GM21619 (cell line): ENCODE results near the gene TCF7L2.

ENCODE experiments used
- ATAC-seq: cut with Tn5 transposase; IDR thresholded peaks from one replicate; pipeline ENCODE4 v1.9.1; 2021; ENCODE audit not compliant: unreplicated experiment

The TCF7L2 gene

GRCh38 chr10:112946649-112947048, 3.4 kb upstream of the TCF7L2 start:
- no peak for ATAC-seq

GRCh38 chr10:112948196-112948595, 1.9 kb upstream of the TCF7L2 start:
- no peak for ATAC-seq

GRCh38 chr10:112949143-112949823, 764 bp upstream of the TCF7L2 start:
- ATAC-seq: no peak

- ATAC-seq: no peak
Measured at GRCh38 chr10:112950714-112951358, 789 bp downstream of the TCF7L2 start.

- ATAC-seq: no peak
Measured at GRCh38 chr10:112951359-112952281, 1.6 kb downstream of the TCF7L2 start.

- no peak for ATAC-seq
Measured at GRCh38 chr10:112952282-112953173, 2.5 kb downstream of the TCF7L2 start.

GRCh38 chr10:112953174-112954159, 3.4 kb downstream of the TCF7L2 start:
- ATAC-seq: no peak

- ATAC-seq: no peak
Measured at GRCh38 chr10:112954974-112955581, 5.0 kb downstream of the TCF7L2 start.

- no peak for ATAC-seq
Measured at GRCh38 chr10:112955582-112956421, 5.8 kb downstream of the TCF7L2 start.

- no peak for ATAC-seq
Measured at GRCh38 chr10:112956631-112957350, 6.7 kb downstream of the TCF7L2 start.

- ATAC-seq: no peak
Measured at GRCh38 chr10:112957640-112958092, 7.6 kb downstream of the TCF7L2 start.

- no peak for ATAC-seq
Measured at GRCh38 chr10:112958275-112958995, 8.4 kb downstream of the TCF7L2 start.

GRCh38 chr10:112959207-112959838, 9.3 kb downstream of the TCF7L2 start:
- no peak for ATAC-seq

- no peak for ATAC-seq
Measured at GRCh38 chr10:112960151-112960681, 10.2 kb downstream of the TCF7L2 start.

- ATAC-seq: no peak
Measured at GRCh38 chr10:112961609-112962008, 11.6 kb downstream of the TCF7L2 start.

GRCh38 chr10:112962343-112962742, 12.3 kb downstream of the TCF7L2 start:
- ATAC-seq: no peak
